Thyroid gland (tissue), 4 donors: ENCODE measurements around the gene PGK1.

Experiments
- POLR2A ChIP-seq, 2 donors: fragments of 450-650 bp; IDR thresholded peaks; one replicate each; pipeline ENCODE4 v1.6.1; 2017; ENCODE audit warnings: antibody characterized with exemption in 2 of 2, mild to moderate bottlenecking in 2 of 2, moderate library complexity in 1 of 2
- TF ChIP-seq, protein P1 (sequence below), 6 experiments: fragments of 200-600 bp in 3 of 6; fragments of 450-650 bp in 3 of 6; sonication (generic) in 3 of 6; IDR thresholded peaks; one replicate each; pipeline ENCODE4 v1.5.1; 2016 to 2019; ENCODE audit warnings: antibody characterized with exemption in 6 of 6, mild to moderate bottlenecking in 2 of 6, inconsistent platforms in 1 of 6, moderate library complexity in 1 of 6

DNA sequence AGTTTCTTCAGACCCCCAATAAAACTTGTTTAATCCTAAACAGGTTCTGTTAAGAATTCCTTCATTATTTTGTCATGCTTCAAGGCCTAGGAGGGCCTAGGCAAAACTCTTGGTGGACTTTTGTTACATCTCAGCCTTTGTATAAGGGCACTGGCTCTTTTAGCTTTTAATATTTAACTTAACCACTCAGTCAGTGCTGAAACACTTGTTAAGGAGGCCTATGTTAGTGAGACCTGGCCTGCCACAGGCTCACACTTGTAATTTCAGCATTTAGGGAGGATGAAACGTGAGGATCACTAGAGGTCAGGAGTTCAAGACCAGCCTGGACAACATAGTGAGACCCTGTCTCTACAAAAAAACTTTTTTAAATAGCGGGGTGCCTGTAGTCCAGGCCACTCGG is 32.7 kb upstream of the PGK1 start:
- TF ChIP-seq, protein P1, sequence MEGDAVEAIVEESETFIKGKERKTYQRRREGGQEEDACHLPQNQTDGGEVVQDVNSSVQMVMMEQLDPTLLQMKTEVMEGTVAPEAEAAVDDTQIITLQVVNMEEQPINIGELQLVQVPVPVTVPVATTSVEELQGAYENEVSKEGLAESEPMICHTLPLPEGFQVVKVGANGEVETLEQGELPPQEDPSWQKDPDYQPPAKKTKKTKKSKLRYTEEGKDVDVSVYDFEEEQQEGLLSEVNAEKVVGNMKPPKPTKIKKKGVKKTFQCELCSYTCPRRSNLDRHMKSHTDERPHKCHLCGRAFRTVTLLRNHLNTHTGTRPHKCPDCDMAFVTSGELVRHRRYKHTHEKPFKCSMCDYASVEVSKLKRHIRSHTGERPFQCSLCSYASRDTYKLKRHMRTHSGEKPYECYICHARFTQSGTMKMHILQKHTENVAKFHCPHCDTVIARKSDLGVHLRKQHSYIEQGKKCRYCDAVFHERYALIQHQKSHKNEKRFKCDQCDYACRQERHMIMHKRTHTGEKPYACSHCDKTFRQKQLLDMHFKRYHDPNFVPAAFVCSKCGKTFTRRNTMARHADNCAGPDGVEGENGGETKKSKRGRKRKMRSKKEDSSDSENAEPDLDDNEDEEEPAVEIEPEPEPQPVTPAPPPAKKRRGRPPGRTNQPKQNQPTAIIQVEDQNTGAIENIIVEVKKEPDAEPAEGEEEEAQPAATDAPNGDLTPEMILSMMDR (IDR thresholded peaks at IDR 0.05), result no peak
- TF ChIP-seq POLR2A (IDR thresholded peaks at IDR 0.05), result no peak
